ENCODE data around the gene GTF2A1L.

Gene GTF2A1L

DNA sequence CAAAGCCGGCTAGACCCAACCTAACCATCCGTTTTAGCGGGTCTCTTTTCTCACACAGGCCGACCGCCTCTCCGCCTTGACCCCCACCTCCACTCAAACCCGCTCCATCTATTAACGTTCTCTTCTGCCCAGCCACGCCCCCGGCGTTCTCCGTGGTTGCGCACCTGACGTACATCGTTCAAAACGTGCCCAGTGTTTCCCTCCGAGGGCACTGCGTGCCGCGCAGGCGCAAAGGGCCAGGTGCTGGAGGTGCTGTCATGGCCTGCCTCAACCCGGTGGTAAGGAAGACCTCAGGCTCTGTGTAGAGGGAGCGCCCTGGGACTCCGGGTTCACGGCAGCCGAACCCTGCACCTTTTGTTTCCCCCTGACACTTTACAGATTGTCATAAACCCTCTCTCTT, at the start of gene GTF2A1L:
Gene GTF2A1L (plus strand): TSS at position 239 of the 400 bp plus-strand sequence. CDS start 19 bp downstream, at position 258.
- no peak within 1 kb of the TSS for H3K27ac ChIP-seq
- H3K9me3 ChIP-seq (ENCODE audit: low read depth, low read length), result no peaks in the 10 kb centered on the region
- no peak within 1 kb of the TSS for H3K4me3 ChIP-seq
- H3K9ac ChIP-seq (ENCODE audit: insufficient read length), result no peak within 1 kb of the TSS
- TF ChIP-seq FOXP2 (optimal IDR thresholded peaks at IDR 0.05; ENCODE audit: control extremely low read depth, extremely low read length, insufficient read depth), result no peak
- DNase-seq (ENCODE audit: low read depth, low spot score), result no peak
- no peaks in the 10 kb centered on the region for H3K36me3 ChIP-seq (ENCODE audit: insufficient read depth, low read length)

GRCh38 chr2:48568547-48568946, 49.1 kb upstream of the GTF2A1L start:
- no peaks in the 10 kb centered on the region for H3K9me3 ChIP-seq (ENCODE audit: low read depth, low read length)
- no peaks in the 10 kb centered on the region for H3K36me3 ChIP-seq (ENCODE audit: insufficient read depth, low read length)
- no peak overlapping the region for H3K9ac ChIP-seq (ENCODE audit: insufficient read length)
- no peak overlapping the region for H3K4me3 ChIP-seq
- no peak for DNase-seq (ENCODE audit: low read depth, low spot score)
- TF ChIP-seq EZH2 (IDR thresholded peaks at IDR 0.05), result no peak
- no peak for TF ChIP-seq FOXP2 (optimal IDR thresholded peaks at IDR 0.05; ENCODE audit: control extremely low read depth, extremely low read length, insufficient read depth)
- TF ChIP-seq POLR2AphosphoS5 (IDR thresholded peaks at IDR 0.05; ENCODE audit: borderline replicate concordance, low read depth, low read length), result no peak
- no peak overlapping the region for H3K27ac ChIP-seq

- DNase-seq (ENCODE audit: low read depth, low spot score), result no peak
- no peak for TF ChIP-seq POLR2AphosphoS5 (IDR thresholded peaks at IDR 0.05; ENCODE audit: borderline replicate concordance, low read depth, low read length)
- no peak for TF ChIP-seq FOXP2 (optimal IDR thresholded peaks at IDR 0.05; ENCODE audit: control extremely low read depth, extremely low read length, insufficient read depth)
- no peak for TF ChIP-seq EZH2 (IDR thresholded peaks at IDR 0.05)
- Histone ChIP-seq H3K9me3 (ENCODE audit: low read depth, low read length) (no peaks in the 10 kb centered on the region), H3K4me3 (no peak overlapping the region), H3K36me3 (ENCODE audit: insufficient read depth, low read length) (no peaks in the 10 kb centered on the region), H3K9ac (ENCODE audit: insufficient read length) (no peak overlapping the region), H3K27ac (no peak overlapping the region)
Observed at GRCh38 chr2:48569433-48569832, 48.2 kb upstream of the GTF2A1L start.

- DNase-seq (ENCODE audit: low read depth, low spot score), result no peak
Observed at GRCh38 chr2:48572816-48573215, 44.8 kb upstream of the GTF2A1L start.

DNA sequence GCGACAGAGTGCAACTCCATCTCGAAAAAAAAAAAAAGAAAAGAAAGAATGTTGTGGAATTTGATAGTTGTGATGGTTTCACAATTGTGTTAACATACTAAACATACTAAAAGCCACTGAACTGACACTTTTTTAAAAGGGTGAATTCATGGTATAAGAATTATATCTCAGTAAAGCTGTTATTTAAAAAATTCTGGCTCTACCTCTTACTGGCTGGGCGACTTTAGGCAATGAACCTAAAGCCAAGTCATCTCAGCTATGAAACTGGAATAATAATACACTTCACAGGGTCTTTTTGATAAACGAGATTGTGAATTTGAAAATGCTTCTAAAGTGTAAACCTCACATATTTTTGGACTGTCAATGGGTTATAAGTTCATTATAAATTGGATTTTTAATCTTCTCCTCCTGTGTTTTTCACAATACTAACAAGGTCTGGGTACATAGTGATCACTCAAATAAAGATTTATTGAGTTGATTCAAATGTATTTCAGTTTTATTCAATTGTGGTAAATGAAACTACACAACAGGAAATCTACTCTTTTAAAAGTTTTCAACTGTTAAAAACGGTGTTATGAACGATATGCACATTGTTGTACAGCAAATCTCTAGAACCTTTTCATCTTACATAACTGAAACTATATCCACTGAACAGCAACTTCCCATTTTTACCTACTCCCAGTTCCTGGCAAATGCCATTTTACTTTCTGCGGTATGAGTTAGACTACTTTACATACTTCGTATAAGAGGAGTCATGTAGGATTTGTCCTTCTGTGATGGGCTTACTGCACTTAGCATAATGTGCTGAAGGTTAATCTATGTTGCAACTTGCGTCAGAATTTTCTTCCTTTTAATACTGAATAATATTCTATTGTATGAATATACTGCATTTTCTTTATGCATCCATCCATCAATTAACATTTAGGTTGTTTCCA, 43.0 kb upstream of the GTF2A1L start:
- Histone ChIP-seq H3K4me3 (no peak overlapping the region), H3K9me3 (ENCODE audit: low read depth, low read length) (no peaks in the 10 kb centered on the region), H3K36me3 (ENCODE audit: insufficient read depth, low read length) (no peaks in the 10 kb centered on the region), H3K27ac (no peak overlapping the region), H3K9ac (ENCODE audit: insufficient read length) (no peak overlapping the region)
- DNase-seq (ENCODE audit: low read depth, low spot score), result no peak
- TF ChIP-seq POLR2AphosphoS5 (IDR thresholded peaks at IDR 0.05; ENCODE audit: borderline replicate concordance, low read depth, low read length), result no peak
- no peak for TF ChIP-seq FOXP2 (optimal IDR thresholded peaks at IDR 0.05; ENCODE audit: control extremely low read depth, extremely low read length, insufficient read depth)
- no peak for TF ChIP-seq EZH2 (IDR thresholded peaks at IDR 0.05)

More at GRCh38 chr2:48572816-48573215, 44.8 kb upstream of the GTF2A1L start:
- no peak overlapping the region for H3K9ac ChIP-seq (ENCODE audit: insufficient read length)
- H3K36me3 ChIP-seq (ENCODE audit: insufficient read depth, low read length), result no peaks in the 10 kb centered on the region
- H3K9me3 ChIP-seq (ENCODE audit: low read depth, low read length), result no peaks in the 10 kb centered on the region
- TF ChIP-seq EZH2 (IDR thresholded peaks at IDR 0.05) (no peak), POLR2AphosphoS5 (IDR thresholded peaks at IDR 0.05; ENCODE audit: borderline replicate concordance, low read depth, low read length) (no peak), FOXP2 (optimal IDR thresholded peaks at IDR 0.05; ENCODE audit: control extremely low read depth, extremely low read length, insufficient read depth) (no peak)
- H3K4me3 ChIP-seq, result no peak overlapping the region
- H3K27ac ChIP-seq, result peak overlapping the region; percentile 48; the same call in 1 of the 2 replicates

DNA sequence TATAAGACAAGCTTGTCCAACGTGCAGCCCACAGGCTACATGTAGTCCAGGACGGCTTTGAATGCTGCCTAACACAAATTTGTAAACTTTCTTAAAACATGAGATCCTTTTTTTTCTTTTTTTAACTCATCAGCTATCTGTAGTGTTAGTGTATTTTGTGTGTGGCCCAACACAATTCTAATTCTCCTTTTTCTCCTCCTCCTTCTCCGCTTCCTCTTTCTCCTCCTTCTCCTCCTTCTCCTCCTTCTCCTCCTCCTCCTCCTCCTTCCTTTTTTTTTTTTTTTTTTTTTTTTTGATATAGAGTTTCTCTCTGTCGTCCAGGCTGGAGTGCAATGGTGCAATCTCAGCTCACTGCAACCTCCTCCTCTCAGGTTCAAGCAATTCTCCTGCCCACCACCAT, 39.3 kb upstream of the GTF2A1L start:
- no peak overlapping the region for H3K4me3 ChIP-seq
- no peak for DNase-seq (ENCODE audit: low read depth, low spot score)
- H3K9ac ChIP-seq (ENCODE audit: insufficient read length), result no peak overlapping the region
- no peaks in the 10 kb centered on the region for H3K9me3 ChIP-seq (ENCODE audit: low read depth, low read length)
- no peaks in the 10 kb centered on the region; the same call in 1 of the 2 replicates for H3K36me3 ChIP-seq (ENCODE audit: insufficient read depth, low read length)
- no peak overlapping the region for H3K27ac ChIP-seq
- no peak for TF ChIP-seq FOXP2 (optimal IDR thresholded peaks at IDR 0.05; ENCODE audit: control extremely low read depth, extremely low read length, insufficient read depth)
- TF ChIP-seq EZH2 (IDR thresholded peaks at IDR 0.05), result no peak
- no peak for TF ChIP-seq POLR2AphosphoS5 (IDR thresholded peaks at IDR 0.05; ENCODE audit: borderline replicate concordance, low read depth, low read length)

- Histone ChIP-seq H3K27ac (no peak overlapping the region), H3K9me3 (ENCODE audit: low read depth, low read length) (no peaks in the 10 kb centered on the region), H3K9ac (ENCODE audit: insufficient read length) (no peak overlapping the region), H3K36me3 (ENCODE audit: insufficient read depth, low read length) (no peaks in the 10 kb centered on the region; the same call in 1 of the 2 replicates), H3K4me3 (no peak overlapping the region)
- no peak for DNase-seq (ENCODE audit: low read depth, low spot score)
- TF ChIP-seq FOXP2 (optimal IDR thresholded peaks at IDR 0.05; ENCODE audit: control extremely low read depth, extremely low read length, insufficient read depth), result no peak
- no peak for TF ChIP-seq EZH2 (IDR thresholded peaks at IDR 0.05)
- no peak for TF ChIP-seq POLR2AphosphoS5 (IDR thresholded peaks at IDR 0.05; ENCODE audit: borderline replicate concordance, low read depth, low read length)
Observed at GRCh38 chr2:48583961-48584360, 33.7 kb upstream of the GTF2A1L start.

DNA sequence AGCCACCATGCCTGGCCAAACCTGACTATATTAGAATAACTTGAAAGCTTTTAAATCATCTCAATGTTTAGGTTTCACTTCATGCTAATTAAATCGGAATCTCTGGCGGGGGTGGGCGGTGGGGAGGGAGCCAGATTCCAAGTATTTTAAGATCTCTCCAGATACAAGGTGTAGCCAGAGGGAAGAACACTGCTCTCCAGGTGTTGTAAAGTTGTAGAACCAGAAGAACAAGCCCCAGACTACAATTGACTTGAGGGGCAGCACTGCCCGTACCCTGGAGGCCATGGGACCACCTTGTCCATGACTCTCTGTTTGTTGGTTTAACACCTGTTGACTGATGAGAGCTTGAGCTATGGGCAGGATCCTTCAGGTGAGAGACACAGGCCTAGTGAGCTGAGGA, 33.1 kb upstream of the GTF2A1L start:
- TF ChIP-seq FOXP2 (optimal IDR thresholded peaks at IDR 0.05; ENCODE audit: control extremely low read depth, extremely low read length, insufficient read depth) (no peak), EZH2 (IDR thresholded peaks at IDR 0.05) (no peak), POLR2AphosphoS5 (IDR thresholded peaks at IDR 0.05; ENCODE audit: borderline replicate concordance, low read depth, low read length) (no peak)
- Histone ChIP-seq H3K36me3 (ENCODE audit: insufficient read depth, low read length) (no peaks in the 10 kb centered on the region; the same call in 1 of the 2 replicates), H3K27ac (no peak overlapping the region), H3K9ac (ENCODE audit: insufficient read length) (no peak overlapping the region), H3K9me3 (ENCODE audit: low read depth, low read length) (no peaks in the 10 kb centered on the region), H3K4me3 (no peak overlapping the region)
- DNase-seq (ENCODE audit: low read depth, low spot score), result no peak

Measured in SK-N-MC (cell line).